Thyroid gland (tissue), 4 donors: ENCODE data around the gene ULK3.

Source experiments
- POLR2A ChIP-seq, 2 donors: fragments of 450-650 bp; IDR thresholded peaks; one replicate each; pipeline ENCODE4 v1.6.1; 2017; ENCODE audit warnings: antibody characterized with exemption in 2 of 2, mild to moderate bottlenecking in 2 of 2, moderate library complexity in 1 of 2
- TF ChIP-seq, protein P1 (sequence below), 6 experiments: fragments of 200-600 bp in 3 of 6; fragments of 450-650 bp in 3 of 6; sonication (generic) in 3 of 6; IDR thresholded peaks; one replicate each; pipeline ENCODE4 v1.5.1; 2016 to 2019; ENCODE audit warnings: antibody characterized with exemption in 6 of 6, mild to moderate bottlenecking in 2 of 6, inconsistent platforms in 1 of 6, moderate library complexity in 1 of 6

DNA sequence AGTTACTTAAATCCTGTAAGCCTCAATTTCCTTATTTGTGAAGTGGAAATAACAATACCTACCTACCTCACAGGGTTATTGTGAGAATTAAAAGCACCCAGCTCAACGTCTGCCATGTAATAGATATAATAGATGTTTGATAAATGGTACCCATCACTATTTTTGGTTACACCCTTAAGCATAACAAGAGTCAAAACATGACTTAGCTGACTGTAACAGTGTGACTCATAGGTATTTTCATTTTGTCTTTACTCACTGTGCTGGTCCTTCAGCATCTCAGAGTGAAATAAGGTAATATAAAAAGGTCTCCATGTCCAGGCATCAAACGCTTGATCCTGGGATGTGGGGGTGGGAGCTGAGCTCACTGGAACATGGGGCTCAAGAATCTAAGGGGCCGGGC, 13.5 kb downstream of the ULK3 start:
- TF ChIP-seq, protein P1, sequence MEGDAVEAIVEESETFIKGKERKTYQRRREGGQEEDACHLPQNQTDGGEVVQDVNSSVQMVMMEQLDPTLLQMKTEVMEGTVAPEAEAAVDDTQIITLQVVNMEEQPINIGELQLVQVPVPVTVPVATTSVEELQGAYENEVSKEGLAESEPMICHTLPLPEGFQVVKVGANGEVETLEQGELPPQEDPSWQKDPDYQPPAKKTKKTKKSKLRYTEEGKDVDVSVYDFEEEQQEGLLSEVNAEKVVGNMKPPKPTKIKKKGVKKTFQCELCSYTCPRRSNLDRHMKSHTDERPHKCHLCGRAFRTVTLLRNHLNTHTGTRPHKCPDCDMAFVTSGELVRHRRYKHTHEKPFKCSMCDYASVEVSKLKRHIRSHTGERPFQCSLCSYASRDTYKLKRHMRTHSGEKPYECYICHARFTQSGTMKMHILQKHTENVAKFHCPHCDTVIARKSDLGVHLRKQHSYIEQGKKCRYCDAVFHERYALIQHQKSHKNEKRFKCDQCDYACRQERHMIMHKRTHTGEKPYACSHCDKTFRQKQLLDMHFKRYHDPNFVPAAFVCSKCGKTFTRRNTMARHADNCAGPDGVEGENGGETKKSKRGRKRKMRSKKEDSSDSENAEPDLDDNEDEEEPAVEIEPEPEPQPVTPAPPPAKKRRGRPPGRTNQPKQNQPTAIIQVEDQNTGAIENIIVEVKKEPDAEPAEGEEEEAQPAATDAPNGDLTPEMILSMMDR (IDR thresholded peaks at IDR 0.05): no peak
- no peak for TF ChIP-seq POLR2A (IDR thresholded peaks at IDR 0.05)
